Ovary (tissue), 9 donors: ENCODE measurements around the gene SMYD5. TPM values are rescaled to one million over a fixed set of nuclear protein-coding genes. Genes with fewer than 3 reads are reported as not detected.

ENCODE experiments used
- DNase-seq, 5 donors: peaks; one replicate each; pipeline ENCODE4 v3.0.0-alpha.2; 2019 to 2020
- H3K27ac ChIP-seq, 2 donors: fragments of 200-600 bp; one replicate each; pipeline versions ENCODE4 v1.5.1 to v1.8.0; 2019 to 2022
- H3K27me3 ChIP-seq: fragments of 200-600 bp; one replicate; pipeline ENCODE4 v1.8.0; 2022
- H3K36me3 ChIP-seq: fragments of 200-600 bp; sonication (generic); one replicate; pipeline ENCODE4 v1.5.1; 2019
- H3K4me1 ChIP-seq: one replicate; pipeline ENCODE4 v1.8.1; 2013; ENCODE audit warnings: mild to moderate bottlenecking, moderate library complexity; ENCODE audit not compliant: insufficient read depth
- H3K4me3 ChIP-seq: fragments of 200-600 bp; sonication (generic); one replicate; pipeline ENCODE4 v1.5.1; 2017
- H3K9me3 ChIP-seq, 2 donors: fragments of 200-600 bp in 1 of 2; sonication (generic) in 1 of 2; one replicate each; pipeline versions ENCODE4 v1.5.1 to v1.8.1; 2013 to 2019; ENCODE audit warnings: mild to moderate bottlenecking in 1 of 2, moderate library complexity in 1 of 2
- CTCF ChIP-seq, 3 donors: fragments of 450-650 bp in 2 of 3; fragments of 200-600 bp in 1 of 3; IDR thresholded peaks; one replicate each; pipeline versions ENCODE4 v1.5.1 to v1.8.0; 2016 to 2022; ENCODE audit warnings: antibody characterized with exemption in 3 of 3, mild to moderate bottlenecking in 1 of 3
- EP300 ChIP-seq: sonication (generic); formaldehyde crosslinking; IDR thresholded peaks from one replicate; pipeline ENCODE4 v1.6.1; 2017; ENCODE audit warnings: antibody characterized with exemption
- POLR2A ChIP-seq: fragments of 450-650 bp; IDR thresholded peaks from one replicate; pipeline ENCODE4 v1.6.1; 2017; ENCODE audit warnings: antibody characterized with exemption, mild to moderate bottlenecking, moderate library complexity
- WGBS, 3 donors: extraction: QIAGEN DNeasy Blood & Tissue Kit in 1 of 3; methylation state at CpG; one replicate each; pipeline versions ENCODE4 v1.1.5 to v1.1.7; 2013 to 2017; 5-methylcytosine and 5-hydroxymethylcytosine counted together
- intact Hi-C, 4 donors: fragments of 100-400 bp; cut with DNase I; formaldehyde crosslinking; loops; one replicate each; pipeline versions ENCODE4 v1.11.0 to v1.15.1; 2022 to 2023
- polyA plus RNA-seq, 2 donors: library from polyadenylated mRNA; stranded (reverse); fragments of 200-250 nt in 1 of 2; fragments of 350-450 nt in 1 of 2; fragmentation: Illumina TruSeq in 1 of 2; extraction: RNeasy Lipid Tissue Mini Kit (QIAGEN cat#74804) in 1 of 2; gene quantifications; one replicate each; pipeline ENCODE4 v1.2.3, GENCODE V29; 2013 to 2014
- total RNA-seq, 7 donors: library from RNA; depleted of rRNA in 2 of 7; stranded (reverse); fragments of >200 nt in 2 of 7; fragmentation: NEBNext Ultra II Directional in 3 of 7; extraction: Animal tissue kit (Norgen Biotek cat#: 25700) in 3 of 7; gene quantifications; one replicate each; pipeline versions ENCODE4 v1.1.0 to v1.2.4, GENCODE V29; 2016 to 2023
- donor health status: DM: no; HTN: no; CAD: no; lungs with moderate emphysema.
- donor health status: DM: no; HTN: no; CAD: no.
- donor health status: Bipolar disorder and iron deficiency.
- donor health status: DM: yes; HTN: yes; CAD: no.
- donor health status: DM: no; HTN: no; CAD: no.
- donor health status: DM: yes; HTN: yes; CAD: no.

The SMYD5 gene
- total and polyA plus RNA-seq, 9 donors, result 14.1 to 37.9 (median 26.1) TPM

- Histone ChIP-seq H3K9me3 (no peaks in the 10 kb centered on the region), H3K4me3 (no peak overlapping the region), H3K27me3 (no peaks in the 10 kb centered on the region), H3K4me1 (peaks cover 4% of the 10 kb centered on the region), H3K36me3 (no peaks in the 10 kb centered on the region), H3K27ac (no peak overlapping the region)
- TF ChIP-seq EP300, result no peak
- no peak for TF ChIP-seq CTCF (IDR thresholded peaks at IDR 0.05)
- TF ChIP-seq POLR2A, result no peak
- WGBS, 3 donors, result 78 to 85% (median 79%) methylated on average over 14 of the region's 14 CpGs
- intact Hi-C loops, result no loop called here
- DNase-seq, result no peak
Observed at GRCh38 chr2:73228631-73229030, 14.6 kb downstream of the SMYD5 start.

GRCh38 chr2:73232403-73233153 is 18.5 kb downstream of the SMYD5 start:
- Histone ChIP-seq H3K27me3 (no peaks in the 10 kb centered on the region), H3K9me3 (no peaks in the 10 kb centered on the region), H3K4me1 (peaks cover 12% of the 10 kb centered on the region), H3K4me3 (peak overlapping the region; percentile 88), H3K36me3 (no peaks in the 10 kb centered on the region), H3K27ac (no peak overlapping the region)
- intact Hi-C loops, result no loop called here
- no peak for DNase-seq
- 0 to 2% (median 1%) methylated on average over 19 to 37 of the region's 37 CpGs for WGBS, 3 donors
- TF ChIP-seq CTCF (IDR thresholded peaks at IDR 0.05) (no peak), POLR2A (no peak)

GRCh38 chr2:73233154-73233931 is 19.3 kb downstream of the SMYD5 start, which contains the start of gene PRADC1:
Gene PRADC1 (minus strand): TSS chr2:73233239. CDS start chr2:73233160, 79 bp downstream.
- Histone ChIP-seq H3K27me3 (no peaks in the 10 kb centered on the region), H3K4me1 (peaks cover 12% of the 10 kb centered on the region), H3K4me3 (peak within 1 kb of the TSS; percentile 88), H3K36me3 (no peaks in the 10 kb centered on the region), H3K9me3 (no peaks in the 10 kb centered on the region), H3K27ac (peak within 1 kb of the TSS; percentile 76 to 96)
- TF ChIP-seq POLR2A (no peak), EP300 (no peak), CTCF (IDR thresholded peaks at IDR 0.05) (no peak)
- peak; percentile 96 to 98 (median 97) for DNase-seq
- WGBS, 3 donors, result 0% methylated on average over 54 to 67 of the region's 67 CpGs
- intact Hi-C loops, result no loop called here

- H3K4me1 ChIP-seq, result peaks cover 18% of the 10 kb centered on the region
Observed at GRCh38 chr2:73233932-73234832, 20.1 kb downstream of the SMYD5 start, which contains the start of gene CCT7. Gene CCT7 (plus strand): TSS chr2:73234308. CDS start chr2:73234379, 71 bp downstream.

More at GRCh38 chr2:73233932-73234832, 20.1 kb downstream of the SMYD5 start, which contains the start of gene CCT7:
- Histone ChIP-seq H3K9me3 (no peaks in the 10 kb centered on the region), H3K27me3 (no peaks in the 10 kb centered on the region), H3K36me3 (no peaks in the 10 kb centered on the region), H3K4me3 (peak within 1 kb of the TSS; percentile 88), H3K27ac (peak within 1 kb of the TSS; percentile 76 to 96)
- intact Hi-C loops, result no loop called here
- DNase-seq, result peak; percentile 85 to 89 (median 88)
- TF ChIP-seq CTCF (IDR thresholded peaks at IDR 0.05) (no peak), POLR2A (peak; percentile 81)
- 0% methylated on average over 31 to 69 of the region's 69 CpGs for WGBS, 3 donors
